Fibroblast of skin of scalp (primary cell): Measurements from ENCODE around the gene ZNF679.
"Not testable (repeated sequence)": the region's sequence is repeated elsewhere in the genome, so short reads cannot be mapped to it uniquely, and the experiment has no call there.

Experiments
- DNase-seq: peaks from one replicate; pipeline ENCODE4 v3.0.0-alpha.2; 2013

The ZNF679 gene

GRCh38 chr7:64310426-64310825, 82.2 kb downstream of the ZNF679 start:
- no peak for DNase-seq

- no peak for DNase-seq
Observed at GRCh38 chr7:64312826-64313225, 84.6 kb downstream of the ZNF679 start.

- DNase-seq: peak; percentile 95
Observed at GRCh38 chr7:64313740-64314491, 85.6 kb downstream of the ZNF679 start, which contains the start of gene ZNF736. Gene ZNF736, plus strand, starts transcription at chr7:64313961. Its CDS starts 190 bp downstream, at chr7:64314151.

- DNase-seq: no peak
Observed at GRCh38 chr7:64314566-64314965, 86.3 kb downstream of the ZNF679 start.

- DNase-seq: not testable (repeated sequence)
Observed at GRCh38 chr7:64316031-64316742, 87.9 kb downstream of the ZNF679 start.
